IMR-90 (cell line): ENCODE measurements around the gene CYP2W1. TPM values are rescaled to one million over a fixed set of nuclear protein-coding genes. Genes with fewer than 3 reads are reported as not detected.

Experiments
- ATAC-seq: fragments of 200-7000 bp; cut with Tn5 transposase; 2 replicates; pipeline ENCODE4 v1.9.1; 2020; ENCODE audit warnings: low read depth, mild to moderate bottlenecking, moderate library complexity
- BruUV-seq: library from RNA; stranded (reverse); fragments of 400-500 nt; replicated peaks from 2 replicates; lab custom pipeline; 2021; lab: Mats Ljungman, UMichigan
- CTCF ChIA-PET: fragments of 300-600 bp; formaldehyde crosslinking; extraction: SDS; loops from one replicate; lab custom pipeline; 2021; ENCODE audit warnings: antibody characterized with exemption; lab: Yijun Ruan, JAX
- POLR2A ChIA-PET: fragments of 300-600 bp; sonication (Branson Sonifier 250); formaldehyde crosslinking; loops from one replicate; lab custom pipeline; 2022; ENCODE audit warnings: antibody characterized with exemption; ENCODE audit not compliant: unreplicated experiment; lab: Charles Lee
- DNase-seq: peaks from one replicate; pipeline ENCODE4 v3.0.0; 2013
- H2AFZ ChIP-seq: replicated peaks from 2 replicates; pipeline ENCODE3; 2013; ENCODE audit warnings: low read length, mild to moderate bottlenecking; ENCODE audit not compliant: poor library complexity
- H2AK5ac ChIP-seq: 2 replicates; pipeline ENCODE4 v1.6.1; 2013; ENCODE audit warnings: low read depth, low read length, inconsistent platforms
- H2AK9ac ChIP-seq: replicated peaks from 2 replicates; pipeline ENCODE3; 2013; ENCODE audit warnings: mild to moderate bottlenecking, low read depth, low read length, moderate library complexity; ENCODE audit not compliant: poor library complexity
- H2BK120ac ChIP-seq: 2 replicates; pipeline ENCODE4 v1.6.1; 2013; ENCODE audit warnings: low read depth, low read length, inconsistent platforms
- H2BK15ac ChIP-seq: 3 replicates; pipeline ENCODE4 v1.6.1; 2013; ENCODE audit warnings: low read depth, low read length, inconsistent platforms
- H2BK20ac ChIP-seq: 2 replicates; pipeline ENCODE4 v1.6.1; 2013; ENCODE audit warnings: low read depth, mild to moderate bottlenecking, inconsistent platforms, low read length, moderate library complexity
- H2BK5ac ChIP-seq: 2 replicates; pipeline ENCODE4 v1.6.1; 2013; ENCODE audit warnings: mild to moderate bottlenecking, low read depth, low read length, inconsistent platforms; ENCODE audit not compliant: poor library complexity, severe bottlenecking
- H3K14ac ChIP-seq: replicated peaks from 2 replicates; pipeline ENCODE4 v1.6.1; 2013; ENCODE audit warnings: low read depth, low read length, inconsistent platforms
- H3K18ac ChIP-seq: 2 replicates; pipeline ENCODE4 v1.6.1; 2013; ENCODE audit warnings: low read depth, low read length, control low read depth
- H3K23ac ChIP-seq: 2 replicates; pipeline ENCODE4 v1.6.1; 2013; ENCODE audit warnings: low read depth, low read length, inconsistent platforms
- H3K27ac ChIP-seq: 2 replicates; pipeline ENCODE4 v1.5.1; 2013; ENCODE audit warnings: mild to moderate bottlenecking, control low read depth, low read length; ENCODE audit not compliant: insufficient read depth
- H3K27me3 ChIP-seq: 2 replicates; pipeline ENCODE4 v1.6.1; 2013; ENCODE audit warnings: low read length; ENCODE audit not compliant: control insufficient read depth, insufficient read depth
- H3K36me3 ChIP-seq: 2 replicates; pipeline ENCODE4 v1.6.1; 2013; ENCODE audit warnings: low read length, mixed read lengths; ENCODE audit not compliant: control insufficient read depth, insufficient read depth
- H3K4ac ChIP-seq: 2 replicates; pipeline ENCODE4 v1.6.1; 2013; ENCODE audit warnings: low read depth, low read length, inconsistent platforms
- H3K4me1 ChIP-seq: 2 replicates; pipeline ENCODE4 v1.6.1; 2013; ENCODE audit warnings: low read length, mixed read lengths; ENCODE audit not compliant: control insufficient read depth, insufficient read depth
- H3K4me2 ChIP-seq: 2 replicates; pipeline ENCODE4 v1.6.1; 2013; ENCODE audit warnings: low read depth, mild to moderate bottlenecking, control low read depth, low read length, moderate library complexity
- H3K4me3 ChIP-seq: 2 replicates; pipeline ENCODE4 v1.5.1; 2013; ENCODE audit warnings: low read depth, mild to moderate bottlenecking, control low read depth, low read length, moderate library complexity; ENCODE audit not compliant: insufficient read depth
- H3K56ac ChIP-seq: 2 replicates; pipeline ENCODE4 v1.6.1; 2013; ENCODE audit warnings: low read length, inconsistent platforms; ENCODE audit not compliant: insufficient read depth; ENCODE audit errors: extremely low read depth
- H3K79me1 ChIP-seq, 2 experiments: 2 replicates each; pipeline ENCODE4 v1.6.1; 2013; ENCODE audit warnings: low read length in 2 of 2, inconsistent platforms in 1 of 2, low read depth in 1 of 2
- H3K9ac ChIP-seq: 2 replicates; pipeline ENCODE4 v1.6.1; 2013; ENCODE audit warnings: low read depth, low read length, control low read depth
- H3K9me1 ChIP-seq: 2 replicates; pipeline ENCODE4 v1.6.1; 2013; ENCODE audit warnings: low read length, inconsistent platforms; ENCODE audit not compliant: insufficient read depth
- H3K9me3 ChIP-seq: 2 replicates; pipeline ENCODE4 v1.6.1; 2013; ENCODE audit warnings: low read length; ENCODE audit not compliant: control insufficient read depth, insufficient read depth
- H4K20me1 ChIP-seq: 2 replicates; pipeline ENCODE4 v1.6.1; 2013; ENCODE audit warnings: low read length, inconsistent platforms; ENCODE audit not compliant: insufficient read depth
- H4K5ac ChIP-seq: 2 replicates; pipeline ENCODE4 v1.6.1; 2013; ENCODE audit warnings: mild to moderate bottlenecking, low read depth, low read length, control low read depth
- H4K8ac ChIP-seq, 2 experiments: 2 replicates each; pipeline ENCODE4 v1.6.1; 2013; ENCODE audit warnings: low read depth in 2 of 2, low read length in 2 of 2, control low read depth in 1 of 2, inconsistent platforms in 1 of 2
- H4K91ac ChIP-seq: 2 replicates; pipeline ENCODE4 v1.6.1; 2013; ENCODE audit warnings: low read depth, low read length, inconsistent platforms; ENCODE audit not compliant: insufficient read depth
- BHLHE40 ChIP-seq: fragments of 150-350 bp; IDR thresholded peaks from 2 replicates; pipeline ENCODE4 v1.6.1; 2016; ENCODE audit warnings: mild to moderate bottlenecking, low read depth, low read length
- MXI1 ChIP-seq: IDR thresholded peaks from 2 replicates; pipeline ENCODE4 v1.6.1; 2012; ENCODE audit warnings: low read depth, mild to moderate bottlenecking, low read length, moderate library complexity, borderline replicate concordance
- POLR2A ChIP-seq: IDR thresholded peaks from 2 replicates; pipeline ENCODE4 v1.6.1; 2012; ENCODE audit warnings: mild to moderate bottlenecking, low read depth, low read length
- RAD21 ChIP-seq: IDR thresholded peaks from 2 replicates; pipeline ENCODE4 v1.6.1; 2012; ENCODE audit warnings: low read length, improper control_type of control experiment
- SMC3 ChIP-seq: fragments of 150-350 bp; IDR thresholded peaks from 2 replicates; pipeline ENCODE4 v1.6.1; 2016; ENCODE audit warnings: low read depth, mild to moderate bottlenecking, antibody characterized with exemption, low read length, moderate library complexity
- WGBS, 2 experiments: methylation state at CpG; one replicate each; pipeline versions ENCODE4 v1.1.5 to v1.1.7; 2013; ENCODE audit warnings: missing lambda C conversion rate in 2 of 2; ENCODE audit not compliant: insufficient read length in 1 of 2; ENCODE audit errors: extremely low coverage in 2 of 2; 5-methylcytosine and 5-hydroxymethylcytosine counted together
- dilution Hi-C: fragments of 300-500 bp; cut with HindIII; formaldehyde crosslinking; loops from one replicate; pipeline ENCODE4 v1.14.3; 2018; ENCODE audit warnings: low sequenced_read_pairs; ENCODE audit not compliant: unreplicated experiment
- in situ Hi-C: fragments of 300-500 bp; cut with MboI; formaldehyde crosslinking; loops from 3 replicates; pipeline ENCODE4 v1.14.3; 2019; ENCODE audit warnings: low sequenced_read_pairs, inconsistent platforms, mixed read lengths
- intact Hi-C: fragments of 100-400 bp; cut with micrococcal nuclease; formaldehyde crosslinking; loops from 2 replicates; pipeline ENCODE4 v1.10.0; 2022
- polyA plus RNA-seq, 3 experiments: library from polyadenylated mRNA; depleted of rRNA; stranded (reverse); fragments of >200 nt; gene quantifications; 2 replicates each; pipeline ENCODE4 v1.2.3, GENCODE V29; 2012; ENCODE audit warnings: low replicate concordance in 1 of 3
- total RNA-seq: library from RNA; depleted of rRNA; stranded (reverse); fragments of >200 nt; gene quantifications from 2 replicates; pipeline ENCODE4 v1.2.3, GENCODE V29; 2012
- TF ChIP-seq, protein P1 (sequence below): conservative IDR thresholded peaks from 2 replicates; pipeline ENCODE4 v1.5.1; 2012; ENCODE audit warnings: mild to moderate bottlenecking, low read depth, low read length, improper control_type of control experiment
- TF ChIP-seq, protein P2 (sequence below): fragments of 150-350 bp; IDR thresholded peaks from 2 replicates; pipeline ENCODE4 v1.6.1; 2016; ENCODE audit warnings: low read depth, mild to moderate bottlenecking, low read length, moderate library complexity, borderline replicate concordance

Gene CYP2W1
- total and polyA plus RNA-seq, 2 of the 4 experiments (the other 2 are of a cell fraction), result not detected

DNA sequence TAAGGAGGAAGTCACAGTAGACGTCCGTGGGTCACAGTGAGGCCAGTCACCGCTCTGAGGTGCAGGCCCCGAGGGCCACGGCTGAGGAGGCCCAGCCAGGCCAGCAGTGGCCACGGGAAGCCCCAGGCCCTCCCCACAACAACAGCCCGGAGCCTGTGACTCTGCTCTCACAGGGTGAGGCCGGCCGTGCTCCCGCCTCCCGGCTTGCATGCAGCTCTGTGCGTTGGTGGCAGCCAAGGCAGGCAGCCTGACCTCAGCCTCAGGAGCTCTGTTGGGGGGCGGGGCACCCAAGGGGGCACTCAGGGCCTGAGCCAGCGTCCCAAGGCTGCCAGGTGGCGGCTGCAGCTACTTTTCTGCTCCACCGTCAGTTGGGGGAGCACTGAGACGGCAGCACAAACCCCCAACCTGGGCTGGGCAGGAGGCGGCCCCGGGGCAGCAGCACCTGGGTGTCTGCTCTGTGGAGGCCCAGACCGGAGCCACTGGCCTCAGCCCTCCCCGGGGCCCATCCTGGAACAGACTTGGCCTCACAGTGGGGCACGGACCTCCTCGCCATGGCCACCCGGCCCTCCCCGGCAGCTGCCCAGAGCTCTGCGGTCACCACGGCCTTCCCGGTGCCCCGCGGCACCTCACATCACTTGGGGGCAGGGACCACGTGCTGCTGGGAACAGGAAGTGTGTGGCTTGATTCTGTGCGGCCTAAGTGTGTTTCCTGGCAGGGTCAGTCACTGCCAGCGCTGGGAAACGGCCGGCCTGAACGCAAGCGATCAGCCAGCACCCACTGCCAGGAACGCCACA lies 13.3 kb downstream of the CYP2W1 start:
- Histone ChIP-seq H3K4me1 (no peaks in the 10 kb centered on the region), H2AK9ac (peak overlapping the region; percentile 28), H3K23ac (no peak overlapping the region), H3K9ac (no peak overlapping the region), H3K27ac (no peak overlapping the region), H4K8ac (no peak overlapping the region), H4K91ac (no peak overlapping the region), H4K20me1 (peaks cover 9% of the 10 kb centered on the region), H3K56ac (no peak overlapping the region), H3K18ac (no peak overlapping the region), H4K5ac (no peak overlapping the region), H2BK120ac (no peak overlapping the region), H3K9me1 (no peaks in the 10 kb centered on the region), H3K14ac (no peak overlapping the region), H3K79me1 (no peaks in the 10 kb centered on the region), H3K9me3 (no peaks in the 10 kb centered on the region), H3K4ac (no peak overlapping the region), H2AK5ac (no peak overlapping the region), H3K36me3 (peaks cover 10% of the 10 kb centered on the region; the same call in 1 of the 2 replicates), H3K4me2 (no peak overlapping the region), H2BK5ac (no peak overlapping the region), H2BK15ac (no peak overlapping the region), H2AFZ (no peak overlapping the region), H3K4me3 (no peak overlapping the region), H3K27me3 (no peaks in the 10 kb centered on the region), H2BK20ac (no peak overlapping the region)
- TF ChIP-seq POLR2A (no peak), MXI1 (no peak), SMC3 (no peak), RAD21 (no peak), BHLHE40 (no peak)
- TF ChIP-seq, protein P1, sequence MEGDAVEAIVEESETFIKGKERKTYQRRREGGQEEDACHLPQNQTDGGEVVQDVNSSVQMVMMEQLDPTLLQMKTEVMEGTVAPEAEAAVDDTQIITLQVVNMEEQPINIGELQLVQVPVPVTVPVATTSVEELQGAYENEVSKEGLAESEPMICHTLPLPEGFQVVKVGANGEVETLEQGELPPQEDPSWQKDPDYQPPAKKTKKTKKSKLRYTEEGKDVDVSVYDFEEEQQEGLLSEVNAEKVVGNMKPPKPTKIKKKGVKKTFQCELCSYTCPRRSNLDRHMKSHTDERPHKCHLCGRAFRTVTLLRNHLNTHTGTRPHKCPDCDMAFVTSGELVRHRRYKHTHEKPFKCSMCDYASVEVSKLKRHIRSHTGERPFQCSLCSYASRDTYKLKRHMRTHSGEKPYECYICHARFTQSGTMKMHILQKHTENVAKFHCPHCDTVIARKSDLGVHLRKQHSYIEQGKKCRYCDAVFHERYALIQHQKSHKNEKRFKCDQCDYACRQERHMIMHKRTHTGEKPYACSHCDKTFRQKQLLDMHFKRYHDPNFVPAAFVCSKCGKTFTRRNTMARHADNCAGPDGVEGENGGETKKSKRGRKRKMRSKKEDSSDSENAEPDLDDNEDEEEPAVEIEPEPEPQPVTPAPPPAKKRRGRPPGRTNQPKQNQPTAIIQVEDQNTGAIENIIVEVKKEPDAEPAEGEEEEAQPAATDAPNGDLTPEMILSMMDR, result no peak
- TF ChIP-seq, protein P2, sequence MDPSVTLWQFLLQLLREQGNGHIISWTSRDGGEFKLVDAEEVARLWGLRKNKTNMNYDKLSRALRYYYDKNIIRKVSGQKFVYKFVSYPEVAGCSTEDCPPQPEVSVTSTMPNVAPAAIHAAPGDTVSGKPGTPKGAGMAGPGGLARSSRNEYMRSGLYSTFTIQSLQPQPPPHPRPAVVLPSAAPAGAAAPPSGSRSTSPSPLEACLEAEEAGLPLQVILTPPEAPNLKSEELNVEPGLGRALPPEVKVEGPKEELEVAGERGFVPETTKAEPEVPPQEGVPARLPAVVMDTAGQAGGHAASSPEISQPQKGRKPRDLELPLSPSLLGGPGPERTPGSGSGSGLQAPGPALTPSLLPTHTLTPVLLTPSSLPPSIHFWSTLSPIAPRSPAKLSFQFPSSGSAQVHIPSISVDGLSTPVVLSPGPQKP, result no peak
- WGBS, 2 experiments, result 91% methylated on average over 18 of the region's 38 CpGs; no CpG with 5 or more reads in 1 of the 2 experiments
- dilution Hi-C loops, result no loop called here
- BruUV-seq, result no TSS peak
- no peak for ATAC-seq
- CTCF ChIA-PET, result no interaction called here
- intact Hi-C loops, result no loop called here
- POLR2A ChIA-PET, result no interaction called here
- no peak for DNase-seq
- in situ Hi-C loops, result loop anchor here (10.0 kb wide), 1 partner anchor 179 kb away; no protein-coding TSS in a partner anchor
